Fibroblast of lung (primary cell): ENCODE measurements around the gene USP15.

ENCODE experiments used
- EZH2 ChIP-seq: IDR thresholded peaks from 2 replicates; pipeline ENCODE4 v1.5.1; 2012; ENCODE audit warnings: low read length, control low read depth, mild to moderate bottlenecking; ENCODE audit errors: missing control alignments
- TF ChIP-seq, protein P1 (sequence below), 2 donors: IDR thresholded peaks in 1 of 2; conservative IDR thresholded peaks in 1 of 2; 1 replicate in 1 of 2; 2 replicates in 1 of 2; pipeline ENCODE4 v1.5.1; 2011 to 2012; ENCODE audit warnings: low read length in 2 of 2, control low read depth in 1 of 2, inconsistent platforms in 1 of 2, low read depth in 1 of 2, mild to moderate bottlenecking in 1 of 2

GRCh38 chr12:62270384-62270783 is 10.2 kb downstream of the USP15 start:
- TF ChIP-seq, protein P1, sequence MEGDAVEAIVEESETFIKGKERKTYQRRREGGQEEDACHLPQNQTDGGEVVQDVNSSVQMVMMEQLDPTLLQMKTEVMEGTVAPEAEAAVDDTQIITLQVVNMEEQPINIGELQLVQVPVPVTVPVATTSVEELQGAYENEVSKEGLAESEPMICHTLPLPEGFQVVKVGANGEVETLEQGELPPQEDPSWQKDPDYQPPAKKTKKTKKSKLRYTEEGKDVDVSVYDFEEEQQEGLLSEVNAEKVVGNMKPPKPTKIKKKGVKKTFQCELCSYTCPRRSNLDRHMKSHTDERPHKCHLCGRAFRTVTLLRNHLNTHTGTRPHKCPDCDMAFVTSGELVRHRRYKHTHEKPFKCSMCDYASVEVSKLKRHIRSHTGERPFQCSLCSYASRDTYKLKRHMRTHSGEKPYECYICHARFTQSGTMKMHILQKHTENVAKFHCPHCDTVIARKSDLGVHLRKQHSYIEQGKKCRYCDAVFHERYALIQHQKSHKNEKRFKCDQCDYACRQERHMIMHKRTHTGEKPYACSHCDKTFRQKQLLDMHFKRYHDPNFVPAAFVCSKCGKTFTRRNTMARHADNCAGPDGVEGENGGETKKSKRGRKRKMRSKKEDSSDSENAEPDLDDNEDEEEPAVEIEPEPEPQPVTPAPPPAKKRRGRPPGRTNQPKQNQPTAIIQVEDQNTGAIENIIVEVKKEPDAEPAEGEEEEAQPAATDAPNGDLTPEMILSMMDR (conservative IDR thresholded peaks at IDR 0.05 in 1 of 2, IDR thresholded peaks at IDR 0.05 in 1 of 2; ENCODE audit: low read depth in 1 of 2, low read length in 2 of 2), result no peak
- no peak for TF ChIP-seq EZH2
